ENCODE measurements around the gene CCDC7. TPM values are rescaled to one million over a fixed set of nuclear protein-coding genes. Genes with fewer than 3 reads are reported as not detected.
"Not testable (repeated sequence)": the region's sequence is repeated elsewhere in the genome, so short reads cannot be mapped to it uniquely, and the experiment has no call there.

CCDC7 gene
- polyA plus RNA-seq, 3 donors, result 3.8 to 6.7 (median 6.2) TPM

DNA sequence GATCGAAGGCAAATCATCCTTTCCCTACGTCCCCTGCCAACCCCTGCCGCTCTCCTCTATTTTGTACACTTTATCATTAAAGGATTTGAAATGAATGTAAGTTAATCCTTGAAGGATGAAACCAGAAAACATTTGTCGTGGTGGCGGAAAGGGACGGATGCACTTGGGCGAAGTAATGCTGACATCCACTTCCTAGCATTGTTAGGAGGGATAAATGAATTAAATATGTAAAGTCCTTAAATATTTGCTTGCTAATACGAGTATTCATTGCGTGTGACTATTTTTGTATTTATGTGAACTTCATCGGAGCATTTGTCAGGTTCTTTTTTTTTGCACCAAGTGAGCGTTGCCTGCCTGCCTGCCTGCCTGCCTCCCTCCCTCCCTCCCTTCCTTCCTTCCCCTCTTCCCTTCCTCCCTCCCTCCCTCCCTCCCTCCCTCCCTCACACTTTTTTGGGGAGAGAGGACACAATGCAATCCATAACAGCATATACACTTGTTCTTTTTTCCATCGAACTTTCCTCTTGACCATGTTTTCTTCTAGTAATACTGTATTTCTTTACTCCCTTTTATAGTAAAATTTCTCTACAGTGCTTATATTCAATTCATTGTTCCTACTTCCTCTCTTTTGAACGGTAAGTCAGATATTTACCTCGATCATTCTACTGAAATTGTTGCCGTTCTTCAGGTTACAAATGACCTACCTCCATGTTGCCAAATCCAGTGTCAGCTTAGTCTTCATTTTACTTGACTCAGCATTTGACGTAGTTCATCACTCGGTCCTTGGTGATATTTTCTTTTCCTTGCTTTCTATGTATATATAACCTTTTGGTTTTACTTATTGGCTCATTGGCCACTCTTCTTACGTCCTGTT, 831 bp downstream of the CCDC7 start:
- no peak for DNase-seq

GRCh38 chr10:32454148-32454547, 8.2 kb downstream of the CCDC7 start:
- no peak for DNase-seq

DNA sequence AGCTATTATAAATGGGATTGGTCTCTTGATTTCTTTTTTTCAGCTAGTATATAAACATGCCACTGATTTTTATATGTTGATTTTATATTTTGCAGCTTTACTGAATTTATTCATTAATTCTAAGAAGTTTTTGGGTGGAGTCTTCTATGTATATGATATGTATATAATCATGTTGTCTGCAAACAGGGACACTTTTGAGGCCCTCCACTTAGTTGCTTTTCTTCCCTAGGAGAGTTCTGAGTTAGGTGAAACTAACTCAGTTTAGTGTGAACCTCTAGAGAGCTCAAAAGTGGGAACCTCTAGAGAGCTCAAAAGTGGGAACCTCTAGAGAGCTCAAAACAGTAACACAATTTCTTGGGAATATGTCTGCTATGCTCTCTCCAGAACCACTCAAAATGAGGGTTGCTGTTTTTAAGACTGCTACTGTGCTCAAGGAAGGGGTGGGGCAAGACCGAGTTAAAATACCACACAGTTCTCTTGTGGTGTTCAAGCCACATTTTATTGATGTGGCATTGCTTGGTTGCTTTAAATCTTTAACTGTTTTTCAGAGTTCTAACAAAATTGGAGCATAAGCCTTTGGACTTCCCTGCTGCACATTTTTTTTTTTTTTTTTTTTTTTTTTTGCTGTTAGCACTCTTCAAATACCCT, 13.2 kb downstream of the CCDC7 start:
- DNase-seq, result no peak

DNA sequence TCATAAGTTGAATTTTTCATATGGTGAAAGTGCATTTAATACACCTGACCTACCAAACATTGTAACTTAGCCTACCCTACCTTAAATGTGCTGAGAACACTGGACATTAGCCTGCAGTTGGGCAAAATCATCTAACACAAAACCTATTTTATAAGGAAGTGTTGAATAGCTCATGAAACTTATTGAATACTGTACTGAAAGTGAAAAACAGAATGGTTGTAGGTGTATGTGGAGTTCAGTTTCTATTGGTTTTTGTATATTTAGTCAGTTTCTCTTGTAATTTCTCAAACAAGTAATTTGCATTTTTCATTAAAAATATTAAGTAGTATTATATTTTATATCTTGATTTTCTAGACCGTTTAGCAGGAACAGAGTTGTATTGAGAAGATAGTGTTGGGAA, 15.3 kb downstream of the CCDC7 start:
- DNase-seq, result no peak

DNA sequence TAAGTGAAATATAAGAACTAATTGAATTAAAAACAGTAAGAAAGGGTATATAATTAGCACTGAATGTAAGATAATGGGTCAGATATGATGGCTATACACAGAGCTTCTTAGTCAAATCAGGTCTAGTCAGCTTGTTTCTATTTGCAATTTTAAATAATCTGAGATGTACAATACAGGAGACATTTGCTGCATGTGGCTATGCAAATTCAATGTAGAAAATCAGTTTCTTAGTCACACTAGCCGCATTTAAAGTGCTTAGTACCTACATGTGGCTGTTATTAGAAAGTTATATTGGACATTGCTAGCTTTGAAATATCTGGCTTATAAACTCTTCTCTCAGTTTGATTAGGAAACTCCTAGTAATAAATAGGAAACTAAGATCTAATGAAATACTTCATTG, 25.3 kb downstream of the CCDC7 start:
- DNase-seq, result no peak

DNA sequence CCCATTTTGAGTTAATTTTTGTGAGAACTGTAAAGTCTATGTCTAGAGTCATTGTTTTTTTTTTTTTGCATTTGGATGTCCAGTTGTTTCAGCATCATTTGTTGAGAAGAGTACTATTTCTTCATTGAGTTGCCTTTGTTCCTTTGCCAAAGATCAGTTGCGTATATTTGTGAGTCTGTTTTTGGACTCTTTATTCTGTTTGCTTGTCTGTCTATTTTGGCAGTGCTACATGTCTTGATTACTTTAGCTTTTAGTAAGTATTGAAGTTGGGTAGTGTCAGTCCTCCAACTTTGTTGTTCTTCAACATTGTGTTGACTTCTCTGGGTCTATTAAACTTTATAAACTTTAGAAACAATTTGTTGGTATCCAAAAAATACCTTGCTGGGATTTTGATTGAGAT, 31.6 kb downstream of the CCDC7 start:
- no peak for DNase-seq

GRCh38 chr10:32481606-32482005, 35.7 kb downstream of the CCDC7 start:
- DNase-seq, result no peak

- not testable (repeated sequence) for DNase-seq
Observed at GRCh38 chr10:32483019-32483502, 37.1 kb downstream of the CCDC7 start.

GRCh38 chr10:32488038-32488437, 42.1 kb downstream of the CCDC7 start:
- not testable (repeated sequence) for DNase-seq

GRCh38 chr10:32489158-32489557, 43.2 kb downstream of the CCDC7 start:
- DNase-seq, result no peak

- DNase-seq, result no peak
Observed at GRCh38 chr10:32489901-32490300, 44.0 kb downstream of the CCDC7 start.

- not testable (repeated sequence) for DNase-seq
Observed at GRCh38 chr10:32494562-32494961, 48.6 kb downstream of the CCDC7 start.

GRCh38 chr10:32500136-32500535, 54.2 kb downstream of the CCDC7 start:
- not testable (repeated sequence) for DNase-seq

DNA sequence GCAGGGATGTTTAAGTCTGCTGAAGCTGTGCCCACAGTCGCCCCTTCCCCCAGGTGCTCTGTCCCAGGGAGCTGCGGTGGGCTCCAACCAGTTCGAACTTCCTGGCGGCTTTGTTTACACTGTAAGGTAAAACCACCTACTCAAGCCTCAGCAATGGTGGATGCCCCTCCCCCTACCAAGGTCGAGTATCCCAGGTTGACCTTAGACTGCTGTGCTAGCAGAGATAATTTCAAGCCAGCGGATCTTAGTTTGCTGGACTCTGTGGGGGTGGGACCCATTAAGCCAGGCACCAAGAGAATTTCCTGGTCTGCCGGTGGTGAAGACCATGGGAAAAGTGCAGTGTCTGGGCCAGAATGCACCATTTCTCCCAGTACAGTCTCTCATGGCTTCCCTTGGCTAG, 56.0 kb downstream of the CCDC7 start:
- peak; percentile 4 for DNase-seq

DNA sequence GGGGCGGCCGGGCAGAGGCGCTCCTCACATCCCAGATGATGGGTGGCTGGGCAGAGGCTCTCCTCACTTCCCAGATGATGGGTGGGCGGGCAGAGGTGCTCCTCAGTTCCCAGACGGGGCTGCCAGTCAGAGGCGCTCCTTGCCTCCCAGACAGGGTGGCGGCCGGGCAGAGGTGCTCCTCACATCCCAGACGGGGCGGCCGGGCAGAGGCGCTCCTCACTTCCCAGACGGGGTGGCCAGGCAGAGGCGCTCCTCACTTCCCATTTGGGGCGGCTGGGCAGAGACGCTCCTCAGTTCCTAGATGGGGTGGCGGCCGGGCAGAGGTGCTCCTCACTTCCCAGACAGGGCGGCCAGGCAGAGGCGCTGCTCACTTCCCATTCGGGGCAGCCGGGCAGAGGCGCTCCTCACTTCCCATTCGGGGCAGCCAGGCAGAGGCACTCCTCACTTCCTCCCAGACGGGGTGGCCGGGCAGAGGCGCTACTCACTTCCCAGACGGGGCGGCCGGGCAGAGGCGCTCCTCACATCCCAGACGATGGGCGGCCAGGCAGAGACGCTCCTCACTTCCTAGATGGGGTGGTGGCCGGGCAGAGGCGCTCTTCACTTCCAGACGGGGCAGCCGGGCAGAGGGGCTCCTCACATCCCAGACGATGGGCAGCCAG, 60.0 kb downstream of the CCDC7 start:
- not testable (repeated sequence) for DNase-seq

DNA sequence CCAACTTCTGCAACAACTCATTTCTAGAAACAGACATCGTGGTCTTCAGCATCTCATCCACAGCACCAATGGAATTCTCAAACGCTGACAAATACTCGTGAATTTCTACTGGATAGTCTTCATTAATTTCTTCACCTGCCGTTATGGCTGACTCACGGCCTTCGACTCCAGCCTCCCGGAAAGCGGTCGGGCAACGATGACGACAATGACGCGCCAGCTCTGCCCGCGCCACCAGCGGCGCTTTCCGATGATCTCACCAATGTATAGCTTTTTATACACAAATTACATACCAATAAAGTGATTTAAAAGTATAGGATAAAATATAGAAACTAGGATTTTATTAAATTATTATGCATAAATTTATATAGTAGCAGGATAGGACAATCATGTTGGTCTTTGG, 65.7 kb downstream of the CCDC7 start:
- no peak for DNase-seq

- no peak for DNase-seq
Observed at GRCh38 chr10:32516567-32517495, 70.9 kb downstream of the CCDC7 start.

GRCh38 chr10:32530231-32530630, 84.3 kb downstream of the CCDC7 start:
- no peak for DNase-seq

DNA sequence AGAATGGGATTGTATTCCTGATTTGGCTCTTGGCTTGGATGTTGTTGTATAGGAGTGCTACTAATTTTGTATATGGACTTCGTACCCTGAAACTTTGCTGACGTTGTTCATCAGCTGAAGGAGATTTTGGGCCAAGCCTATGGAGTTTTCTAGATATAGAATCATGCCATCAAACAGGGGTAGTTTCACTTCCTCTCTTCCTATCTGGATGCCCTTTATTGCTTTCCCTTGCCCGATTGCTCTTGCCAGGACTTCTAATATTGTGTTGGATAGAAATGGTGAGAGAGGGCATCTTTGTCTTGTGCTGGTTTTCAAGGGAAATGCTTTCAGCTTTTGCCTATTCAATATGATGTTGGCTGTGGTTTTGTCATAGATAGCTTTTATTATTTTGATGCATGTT, 92.3 kb downstream of the CCDC7 start:
- no peak for DNase-seq

GRCh38 chr10:32540691-32541470, 94.9 kb downstream of the CCDC7 start:
- DNase-seq, result no peak

- no peak for DNase-seq
Observed at GRCh38 chr10:32548208-32548607, 102.3 kb downstream of the CCDC7 start.

All from renal pelvis (tissue), 4 donors.